Stimulated activated CD8-positive, alpha-beta memory T cell treated with anti-CD3 and anti-CD28 coated beads, Interleukin-7, amount 100 ng/mL, for 1 hour (primary cell): Measurements from ENCODE around the gene BOD1L1.

ENCODE experiments used
- DNase-seq, 2 donors: peaks; one replicate each; pipeline ENCODE4 v3.0.0-alpha.2; 2020; ENCODE audit warnings: low read depth in 2 of 2

Gene BOD1L1

GRCh38 chr4:13539047-13539618 is 88.4 kb downstream of the BOD1L1 start:
- DNase-seq, result no peak

GRCh38 chr4:13538427-13538973 is 89.0 kb downstream of the BOD1L1 start:
- no peak for DNase-seq

GRCh38 chr4:13537832-13538177 is 89.7 kb downstream of the BOD1L1 start:
- no peak for DNase-seq

GRCh38 chr4:13537011-13537831 is 90.3 kb downstream of the BOD1L1 start:
- DNase-seq, result no peak

GRCh38 chr4:13536607-13537006 is 90.9 kb downstream of the BOD1L1 start:
- no peak for DNase-seq

GRCh38 chr4:13535708-13536361 is 91.7 kb downstream of the BOD1L1 start:
- no peak for DNase-seq

- no peak for DNase-seq
Measured at GRCh38 chr4:13535118-13535517, 92.4 kb downstream of the BOD1L1 start.

- no peak for DNase-seq
Measured at GRCh38 chr4:13534344-13535063, 93.0 kb downstream of the BOD1L1 start.

- no peak for DNase-seq
Measured at GRCh38 chr4:13533670-13534343, 93.7 kb downstream of the BOD1L1 start.

- no peak for DNase-seq
Measured at GRCh38 chr4:13531625-13531998, 95.9 kb downstream of the BOD1L1 start.

- DNase-seq, result no peak
Measured at GRCh38 chr4:13530823-13531624, 96.5 kb downstream of the BOD1L1 start.

- no peak for DNase-seq
Measured at GRCh38 chr4:13529128-13529919, 98.2 kb downstream of the BOD1L1 start.

- no peak for DNase-seq
Measured at GRCh38 chr4:13528821-13529127, 98.8 kb downstream of the BOD1L1 start.

GRCh38 chr4:13527981-13528820 is 99.3 kb downstream of the BOD1L1 start:
- no peak for DNase-seq

GRCh38 chr4:13527192-13527980 is 100.1 kb downstream of the BOD1L1 start:
- no peak for DNase-seq

- no peak for DNase-seq
Measured at GRCh38 chr4:13526658-13527057, 100.9 kb downstream of the BOD1L1 start.

- no peak for DNase-seq
Measured at GRCh38 chr4:13525606-13526281, 101.8 kb downstream of the BOD1L1 start.
